ENCODE data around the gene CDK6.

Gene CDK6

GRCh38 chr7:92820191-92820590, 16.2 kb downstream of the CDK6 start:
- TF ChIP-seq POLR2AphosphoS5 (IDR thresholded peaks at IDR 0.05; ENCODE audit: low read depth, low read length), result no peak
- TF ChIP-seq TAF1 (IDR thresholded peaks at IDR 0.05; ENCODE audit: borderline replicate concordance, low read depth, low read length), result no peak
- TF ChIP-seq POLR2A (IDR thresholded peaks at IDR 0.05; ENCODE audit: low read depth, low read length), result no peak
- no peak for DNase-seq (ENCODE audit: insufficient read length)
- FAIRE-seq, result no peak

DNA sequence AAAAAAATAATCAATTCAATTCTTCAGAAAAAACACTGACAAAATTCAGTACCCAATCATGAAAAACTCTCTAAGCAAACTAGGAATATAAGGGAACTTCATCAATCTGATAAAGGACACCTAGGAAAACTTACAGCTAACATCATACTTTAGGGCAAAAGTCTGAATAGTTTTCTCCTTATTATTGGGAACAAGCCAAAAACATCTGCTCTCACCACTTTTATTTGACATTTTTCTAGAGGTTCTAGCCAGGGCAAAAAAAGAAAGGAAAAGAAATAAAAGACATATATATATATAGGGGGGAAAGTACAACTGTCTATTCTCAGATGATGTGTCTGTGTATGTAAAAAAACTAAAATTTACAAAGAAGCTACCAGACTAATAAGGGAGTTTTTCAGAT, 19.0 kb downstream of the CDK6 start:
- no peak for TF ChIP-seq POLR2A (IDR thresholded peaks at IDR 0.05; ENCODE audit: low read depth, low read length)
- TF ChIP-seq TAF1 (IDR thresholded peaks at IDR 0.05; ENCODE audit: borderline replicate concordance, low read depth, low read length), result no peak
- TF ChIP-seq POLR2AphosphoS5 (IDR thresholded peaks at IDR 0.05; ENCODE audit: low read depth, low read length), result no peak
- no peak for FAIRE-seq
- no peak for DNase-seq (ENCODE audit: insufficient read length)

DNA sequence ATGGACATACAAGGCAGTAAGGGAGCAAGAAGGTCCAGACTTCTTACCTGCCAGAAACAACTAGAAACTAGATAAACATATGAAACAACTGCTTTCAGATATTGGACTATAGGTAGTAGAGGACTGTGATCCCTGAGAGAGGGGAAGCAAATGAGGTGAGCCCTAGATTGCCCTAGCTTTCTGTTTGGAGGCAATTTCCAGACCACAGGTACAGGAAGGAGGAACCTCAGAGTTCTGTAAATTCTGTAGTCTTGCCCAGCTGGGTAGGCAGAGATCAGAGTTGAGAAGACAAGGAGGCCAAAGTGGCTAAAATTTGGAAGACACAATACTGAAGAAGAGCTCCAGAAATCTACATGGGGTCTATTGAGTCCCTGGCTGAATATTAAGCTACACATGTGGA, 21.0 kb downstream of the CDK6 start:
- TF ChIP-seq POLR2A (IDR thresholded peaks at IDR 0.05; ENCODE audit: low read depth, low read length) (no peak), TAF1 (IDR thresholded peaks at IDR 0.05; ENCODE audit: borderline replicate concordance, low read depth, low read length) (no peak), POLR2AphosphoS5 (IDR thresholded peaks at IDR 0.05; ENCODE audit: low read depth, low read length) (no peak)
- peak; percentile 5 for FAIRE-seq
- DNase-seq (ENCODE audit: insufficient read length), result no peak

DNA sequence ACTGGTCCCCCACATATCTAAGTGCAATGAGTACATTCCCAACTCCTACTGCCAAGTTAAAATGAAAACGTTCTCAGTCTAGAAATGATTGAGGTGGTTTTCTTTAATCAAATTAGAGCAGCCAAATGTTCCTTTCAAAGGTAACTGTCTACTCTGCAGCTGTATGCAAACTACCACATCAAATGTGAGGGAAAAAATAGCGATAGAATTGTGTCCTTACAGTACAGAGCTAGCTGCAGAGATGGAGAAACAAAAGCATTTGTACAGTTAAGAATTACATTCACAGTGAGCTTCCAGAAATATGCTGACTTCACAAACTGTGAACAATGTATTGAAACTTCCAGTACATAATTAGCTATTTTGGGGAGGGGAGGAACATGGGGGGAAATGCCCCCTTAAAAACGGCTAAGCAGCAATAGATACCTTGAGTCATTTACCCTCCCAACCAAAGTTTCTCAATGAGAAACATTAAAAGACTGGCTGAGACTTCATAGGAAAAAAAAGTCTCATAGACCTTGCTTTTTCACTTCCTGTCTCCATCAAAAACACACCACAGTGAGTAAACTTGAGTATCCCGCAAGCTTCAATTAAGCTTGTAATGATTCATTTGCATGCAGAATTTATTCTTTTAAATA, 22.9 kb downstream of the CDK6 start:
- peak; percentile 77 for FAIRE-seq
- no peak for DNase-seq (ENCODE audit: insufficient read length)
- TF ChIP-seq POLR2A (IDR thresholded peaks at IDR 0.05; ENCODE audit: low read depth, low read length), result no peak
- 0 out of 2 replicates have a peak, but pooled peaks have one; percentile 42 for TF ChIP-seq POLR2AphosphoS5 (IDR thresholded peaks at IDR 0.05; ENCODE audit: low read depth, low read length)

- TF ChIP-seq POLR2AphosphoS5 (IDR thresholded peaks at IDR 0.05; ENCODE audit: low read depth, low read length) (no peak), POLR2A (IDR thresholded peaks at IDR 0.05; ENCODE audit: low read depth, low read length) (no peak), TAF1 (IDR thresholded peaks at IDR 0.05; ENCODE audit: borderline replicate concordance, low read depth, low read length) (no peak)
- no peak for FAIRE-seq
Observed at GRCh38 chr7:92811158-92811557, 25.2 kb downstream of the CDK6 start.

GRCh38 chr7:92809760-92810573, 26.4 kb downstream of the CDK6 start:
- FAIRE-seq (peak; percentile 98), DNase-seq (ENCODE audit: insufficient read length) (no peak)
- TF ChIP-seq POLR2AphosphoS5 (IDR thresholded peaks at IDR 0.05; ENCODE audit: low read depth, low read length) (peak; percentile 64; the same call in 1 of the 2 replicates), TAF1 (IDR thresholded peaks at IDR 0.05; ENCODE audit: borderline replicate concordance, low read depth, low read length) (no peak), POLR2A (IDR thresholded peaks at IDR 0.05; ENCODE audit: low read depth, low read length) (no peak)

More at GRCh38 chr7:92811158-92811557, 25.2 kb downstream of the CDK6 start:
- DNase-seq (ENCODE audit: insufficient read length), result no peak

GRCh38 chr7:92809397-92809759, 27.0 kb downstream of the CDK6 start:
- DNase-seq (ENCODE audit: insufficient read length) (no peak), FAIRE-seq (no peak)
- TF ChIP-seq POLR2A (IDR thresholded peaks at IDR 0.05; ENCODE audit: low read depth, low read length) (no peak), POLR2AphosphoS5 (IDR thresholded peaks at IDR 0.05; ENCODE audit: low read depth, low read length) (no peak; the same call in 1 of the 2 replicates), TAF1 (IDR thresholded peaks at IDR 0.05; ENCODE audit: borderline replicate concordance, low read depth, low read length) (no peak)

GRCh38 chr7:92808635-92809034, 27.7 kb downstream of the CDK6 start:
- FAIRE-seq (peak; percentile 14), DNase-seq (ENCODE audit: insufficient read length) (no peak)
- TF ChIP-seq POLR2AphosphoS5 (IDR thresholded peaks at IDR 0.05; ENCODE audit: low read depth, low read length) (no peak), POLR2A (IDR thresholded peaks at IDR 0.05; ENCODE audit: low read depth, low read length) (no peak), TAF1 (IDR thresholded peaks at IDR 0.05; ENCODE audit: borderline replicate concordance, low read depth, low read length) (no peak)

GRCh38 chr7:92808006-92808405, 28.4 kb downstream of the CDK6 start:
- DNase-seq (ENCODE audit: insufficient read length), result no peak
- TF ChIP-seq TAF1 (IDR thresholded peaks at IDR 0.05; ENCODE audit: borderline replicate concordance, low read depth, low read length) (no peak), POLR2AphosphoS5 (IDR thresholded peaks at IDR 0.05; ENCODE audit: low read depth, low read length) (no peak), POLR2A (IDR thresholded peaks at IDR 0.05; ENCODE audit: low read depth, low read length) (no peak)
- FAIRE-seq, result no peak

- DNase-seq (ENCODE audit: insufficient read length) (no peak), FAIRE-seq (peak; percentile 40)
- TF ChIP-seq POLR2A (IDR thresholded peaks at IDR 0.05; ENCODE audit: low read depth, low read length) (no peak), POLR2AphosphoS5 (IDR thresholded peaks at IDR 0.05; ENCODE audit: low read depth, low read length) (no peak), TAF1 (IDR thresholded peaks at IDR 0.05; ENCODE audit: borderline replicate concordance, low read depth, low read length) (no peak)
Observed at GRCh38 chr7:92806496-92806895, 29.9 kb downstream of the CDK6 start.

DNA sequence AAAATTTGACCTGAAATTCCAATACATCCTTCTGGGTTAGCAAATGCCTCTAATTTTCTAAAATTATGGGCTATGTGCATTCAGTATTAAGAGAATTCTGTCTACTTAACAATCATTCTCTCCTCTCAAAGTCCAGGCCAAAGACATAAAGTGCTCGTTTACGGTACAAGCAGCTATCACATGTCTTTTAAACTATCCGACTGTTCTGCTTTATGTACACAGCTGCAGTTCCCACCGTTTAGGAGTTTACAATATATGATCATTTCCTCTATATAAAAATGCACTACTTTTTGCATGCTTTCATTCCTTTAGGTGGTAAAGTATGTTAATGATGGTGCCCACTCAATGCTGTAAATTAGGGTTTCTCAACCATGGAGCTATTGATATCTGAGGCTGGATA, 34.0 kb downstream of the CDK6 start:
- DNase-seq (ENCODE audit: insufficient read length) (no peak), FAIRE-seq (no peak)
- TF ChIP-seq TAF1 (IDR thresholded peaks at IDR 0.05; ENCODE audit: borderline replicate concordance, low read depth, low read length) (no peak), POLR2AphosphoS5 (IDR thresholded peaks at IDR 0.05; ENCODE audit: low read depth, low read length) (no peak), POLR2A (IDR thresholded peaks at IDR 0.05; ENCODE audit: low read depth, low read length) (no peak)
